Keratinocyte (primary cell): ENCODE results near the gene CDH18. TPM values are rescaled to one million over a fixed set of nuclear protein-coding genes. Genes with fewer than 3 reads are reported as not detected.

Experiments used
- DNase-seq: peaks from one replicate; pipeline ENCODE4 v3.0.0-alpha.2; 2011; ENCODE audit warnings: low read depth, missing footprints, low spot score
- FAIRE-seq: peaks from 2 replicates; lab custom pipeline; 2011; peaks lifted over from hg19 to GRCh38; lab: Jason Lieb, UNC
- H2AFZ ChIP-seq: 2 replicates; pipeline ENCODE4 v1.6.0; 2012; ENCODE audit warnings: low read length, control low read depth, inconsistent platforms; ENCODE audit not compliant: control insufficient read depth
- H3K27ac ChIP-seq: 2 replicates; pipeline ENCODE4 v1.5.1; 2011; ENCODE audit warnings: low read length; ENCODE audit not compliant: control insufficient read depth, insufficient read depth
- H3K27me3 ChIP-seq: 3 replicates; pipeline ENCODE4 v1.6.0; 2011; ENCODE audit warnings: low read length; ENCODE audit not compliant: control insufficient read depth, insufficient read depth; ENCODE audit errors: extremely low read depth
- H3K36me3 ChIP-seq, 2 experiments: 2 replicates in 1 of 2; 3 replicates in 1 of 2; pipeline ENCODE4 v1.5.1; 2011; ENCODE audit warnings: low read length in 2 of 2, mild to moderate bottlenecking in 1 of 2; ENCODE audit not compliant: control insufficient read depth in 2 of 2, insufficient read depth in 2 of 2; ENCODE audit errors: extremely low read depth in 1 of 2
- H3K4me1 ChIP-seq: 3 replicates; pipeline ENCODE4 v1.5.1; 2011; ENCODE audit warnings: low read length; ENCODE audit not compliant: control insufficient read depth, insufficient read depth; ENCODE audit errors: extremely low read depth
- H3K4me2 ChIP-seq: 3 replicates; pipeline ENCODE4 v1.6.0; 2011; ENCODE audit warnings: low read depth, low read length; ENCODE audit not compliant: control insufficient read depth, insufficient read depth; ENCODE audit errors: extremely low read depth
- H3K4me3 ChIP-seq, 3 experiments: fragments of 200-600 bp in 1 of 3; sonication (generic) in 1 of 3; 2 replicates in 2 of 3; 3 replicates in 1 of 3; pipeline ENCODE4 v1.5.1; 2011 to 2016; ENCODE audit warnings: low read length in 3 of 3, mild to moderate bottlenecking in 3 of 3, control low read depth in 2 of 3, inconsistent platforms in 1 of 3, low read depth in 1 of 3, mixed read lengths in 1 of 3, mixed run types in 1 of 3, moderate library complexity in 1 of 3; ENCODE audit not compliant: control insufficient read depth in 2 of 3, insufficient read depth in 2 of 3; ENCODE audit errors: extremely low read depth in 1 of 3
- H3K79me2 ChIP-seq: 2 replicates; pipeline ENCODE4 v1.6.0; 2012; ENCODE audit warnings: low read length; ENCODE audit not compliant: control insufficient read depth, insufficient read depth
- H3K9ac ChIP-seq: 3 replicates; pipeline ENCODE4 v1.6.0; 2011; ENCODE audit warnings: low read length; ENCODE audit not compliant: control insufficient read depth, insufficient read depth; ENCODE audit errors: extremely low read depth
- H3K9me1 ChIP-seq: 3 replicates; pipeline ENCODE4 v1.6.0; 2011; ENCODE audit warnings: low read length; ENCODE audit not compliant: control insufficient read depth, insufficient read depth; ENCODE audit errors: extremely low read depth
- H3K9me3 ChIP-seq: 2 replicates; pipeline ENCODE4 v1.5.1; 2012; ENCODE audit warnings: low read depth, low read length; ENCODE audit not compliant: control insufficient read depth
- H4K20me1 ChIP-seq: 3 replicates; pipeline ENCODE4 v1.6.0; 2011; ENCODE audit warnings: low read length; ENCODE audit not compliant: control insufficient read depth, insufficient read depth; ENCODE audit errors: extremely low read depth
- EZH2 ChIP-seq: IDR thresholded peaks from one replicate; pipeline ENCODE4 v1.6.1; 2012; ENCODE audit warnings: inconsistent platforms, mild to moderate bottlenecking, low read length, moderate library complexity
- dilution Hi-C: fragments of 300-500 bp; cut with MboI; formaldehyde crosslinking; loops from one replicate; pipeline ENCODE4 v1.7.0; 2020; ENCODE audit warnings: low sequenced_read_pairs; ENCODE audit not compliant: extremely low pct_ligation_motif_present
- polyA plus RNA-seq, 5 experiments: library from polyadenylated mRNA; depleted of rRNA in 3 of 5; stranded (reverse) in 3 of 5; stranded (forward) in 1 of 5; unstranded in 1 of 5; fragments of >200 nt; gene quantifications; 1 replicate in 1 of 5; 2 replicates in 3 of 5; 3 replicates in 1 of 5; pipeline versions ENCODE4 v1.2.1 to v1.2.3, GENCODE V29; 2011 to 2012; ENCODE audit warnings: missing spikeins in 2 of 5, low read depth in 1 of 5, low replicate concordance in 1 of 5
- TF ChIP-seq, protein P1 (sequence below), 3 experiments: IDR thresholded peaks in 1 of 3; conservative IDR thresholded peaks in 1 of 3; optimal IDR thresholded peaks in 1 of 3; 2 replicates in 2 of 3; 3 replicates in 1 of 3; pipeline versions ENCODE3 to v1.5.1; 2011; ENCODE audit warnings: low read length in 3 of 3, mild to moderate bottlenecking in 3 of 3, moderate library complexity in 2 of 3, control low read depth in 1 of 3, inconsistent platforms in 1 of 3; ENCODE audit not compliant: insufficient read depth in 2 of 3; ENCODE audit errors: extremely low read depth in 1 of 3

CDH18 gene
- polyA plus RNA-seq, 1 donor (not counting 4 experiments of a cell fraction or from before 2014, with no cell fraction given) = 0.41 TPM

DNA sequence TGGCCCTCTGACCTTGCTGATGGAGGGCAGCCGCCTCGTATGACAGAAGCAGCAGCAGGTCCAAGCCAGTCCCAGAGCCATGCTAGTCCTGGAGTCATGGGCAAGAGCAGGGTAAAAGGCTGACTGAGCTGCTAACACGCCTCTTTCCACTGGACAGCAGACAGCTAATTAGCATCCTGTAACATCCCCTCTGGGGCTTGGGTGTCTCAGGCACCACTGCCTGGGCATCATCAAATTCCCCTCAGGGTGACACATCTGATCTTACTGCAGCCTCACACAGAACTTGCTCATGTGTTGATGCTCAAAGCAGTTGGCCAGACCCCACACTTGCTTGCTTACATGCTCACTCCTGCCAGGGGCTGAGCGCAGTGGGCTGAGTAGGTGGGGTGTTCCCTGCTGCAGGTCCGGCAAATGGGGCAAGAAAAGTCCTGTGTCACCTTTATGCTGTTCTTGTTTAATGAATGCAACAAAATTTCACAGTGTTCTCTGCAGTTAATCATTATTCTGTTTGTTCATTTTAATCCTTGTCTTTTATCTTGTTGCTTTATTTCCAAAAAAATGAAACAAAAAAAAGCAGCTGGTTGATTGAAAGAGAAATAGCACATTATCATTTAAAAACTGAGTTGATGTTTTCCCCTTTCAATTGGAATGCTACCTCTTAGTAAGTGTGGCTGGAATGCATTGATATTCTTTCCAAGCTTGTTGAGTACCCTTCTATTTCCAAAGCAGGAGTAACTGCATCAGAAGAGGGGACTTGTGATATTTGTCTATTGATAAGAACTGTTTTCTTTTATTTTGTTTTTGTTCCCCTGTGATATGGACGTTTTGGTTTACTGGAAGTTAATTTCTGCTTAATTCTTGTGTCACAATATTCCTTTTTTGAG is 254.1 kb downstream of the CDH18 start:
- peaks cover 3% of the 10 kb centered on the region for H3K4me1 ChIP-seq
- H3K9me1 ChIP-seq = no peaks in the 10 kb centered on the region
- no peaks in the 10 kb centered on the region for H3K36me3 ChIP-seq
- H4K20me1 ChIP-seq = no peaks in the 10 kb centered on the region
- no peak overlapping the region for H3K27ac ChIP-seq
- no peak overlapping the region for H3K4me3 ChIP-seq
- H3K9ac ChIP-seq = no peak overlapping the region
- no peaks in the 10 kb centered on the region for H3K27me3 ChIP-seq
- dilution Hi-C loops = no loop called here
- DNase-seq (no peak), FAIRE-seq (no peak)
- H3K79me2 ChIP-seq = no peaks in the 10 kb centered on the region
- no peaks in the 10 kb centered on the region for H3K9me3 ChIP-seq
- H3K4me2 ChIP-seq = no peak overlapping the region
- no peak overlapping the region for H2AFZ ChIP-seq
- TF ChIP-seq, protein P1, sequence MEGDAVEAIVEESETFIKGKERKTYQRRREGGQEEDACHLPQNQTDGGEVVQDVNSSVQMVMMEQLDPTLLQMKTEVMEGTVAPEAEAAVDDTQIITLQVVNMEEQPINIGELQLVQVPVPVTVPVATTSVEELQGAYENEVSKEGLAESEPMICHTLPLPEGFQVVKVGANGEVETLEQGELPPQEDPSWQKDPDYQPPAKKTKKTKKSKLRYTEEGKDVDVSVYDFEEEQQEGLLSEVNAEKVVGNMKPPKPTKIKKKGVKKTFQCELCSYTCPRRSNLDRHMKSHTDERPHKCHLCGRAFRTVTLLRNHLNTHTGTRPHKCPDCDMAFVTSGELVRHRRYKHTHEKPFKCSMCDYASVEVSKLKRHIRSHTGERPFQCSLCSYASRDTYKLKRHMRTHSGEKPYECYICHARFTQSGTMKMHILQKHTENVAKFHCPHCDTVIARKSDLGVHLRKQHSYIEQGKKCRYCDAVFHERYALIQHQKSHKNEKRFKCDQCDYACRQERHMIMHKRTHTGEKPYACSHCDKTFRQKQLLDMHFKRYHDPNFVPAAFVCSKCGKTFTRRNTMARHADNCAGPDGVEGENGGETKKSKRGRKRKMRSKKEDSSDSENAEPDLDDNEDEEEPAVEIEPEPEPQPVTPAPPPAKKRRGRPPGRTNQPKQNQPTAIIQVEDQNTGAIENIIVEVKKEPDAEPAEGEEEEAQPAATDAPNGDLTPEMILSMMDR (optimal IDR thresholded peaks at IDR 0.05 in 1 of 3, IDR thresholded peaks at IDR 0.05 in 1 of 3, conservative IDR thresholded peaks at IDR 0.05 in 1 of 3; ENCODE audit: extremely low read depth in 1 of 3, insufficient read depth in 2 of 3, low read length in 3 of 3) = no peak
- no peak for TF ChIP-seq EZH2

DNA sequence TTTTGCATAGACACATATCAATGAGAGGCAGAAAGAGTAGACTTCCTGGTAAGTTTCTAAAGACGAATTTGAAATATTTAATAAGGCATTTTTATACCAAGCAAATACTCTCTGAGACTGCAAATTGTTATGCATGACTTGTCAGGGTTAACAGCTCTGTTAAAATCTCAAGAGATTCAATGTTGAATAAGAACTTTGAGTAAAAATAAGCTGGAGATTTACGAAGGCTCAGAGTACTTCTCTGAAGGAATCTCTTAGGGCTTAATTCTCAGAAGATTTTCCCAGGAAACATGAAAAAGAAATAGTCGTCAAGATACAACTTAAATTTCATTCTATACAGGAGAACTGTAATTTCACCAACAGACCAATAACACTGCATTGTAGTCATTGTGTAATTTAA is 259.4 kb downstream of the CDH18 start:
- Histone ChIP-seq H3K4me3 (no peak overlapping the region), H2AFZ (no peak overlapping the region), H3K27me3 (no peaks in the 10 kb centered on the region), H4K20me1 (no peaks in the 10 kb centered on the region), H3K9me1 (no peaks in the 10 kb centered on the region), H3K79me2 (no peaks in the 10 kb centered on the region), H3K4me1 (no peaks in the 10 kb centered on the region), H3K27ac (no peak overlapping the region), H3K4me2 (no peak overlapping the region), H3K9me3 (no peaks in the 10 kb centered on the region), H3K36me3 (no peaks in the 10 kb centered on the region), H3K9ac (no peak overlapping the region)
- FAIRE-seq = no peak
- dilution Hi-C loops = no loop called here
- no peak for DNase-seq
- no peak for TF ChIP-seq EZH2
- TF ChIP-seq, protein P1 (optimal IDR thresholded peaks at IDR 0.05 in 1 of 3, IDR thresholded peaks at IDR 0.05 in 1 of 3, conservative IDR thresholded peaks at IDR 0.05 in 1 of 3; ENCODE audit: extremely low read depth in 1 of 3, insufficient read depth in 2 of 3, low read length in 3 of 3) = no peak
